ENCODE measurements around the gene MBNL1. TPM values are rescaled to one million over a fixed set of nuclear protein-coding genes. Genes with fewer than 3 reads are reported as not detected.

MBNL1 gene
- total RNA-seq, 1 donor from 2014 or later, result 69.4 TPM

GRCh38 chr3:152443212-152444023, 174.7 kb downstream of the MBNL1 start:
- no peak for TF ChIP-seq CTCF (conservative IDR thresholded peaks at IDR 0.05)
- no peak overlapping the region for H3K27ac Mint-ChIP-seq
- no peak for DNase-seq (ENCODE audit: extremely low spot score, unreplicated experiment)
- H3K36me3 Mint-ChIP-seq, result peaks cover 14% of the 10 kb centered on the region
- no peaks in the 10 kb centered on the region for H3K27me3 Mint-ChIP-seq
- no peaks in the 10 kb centered on the region for H3K9me3 Mint-ChIP-seq
- peaks cover 10% of the 10 kb centered on the region for H3K4me1 Mint-ChIP-seq (ENCODE audit: unreplicated experiment)
- H3K4me3 Mint-ChIP-seq, result no peak overlapping the region

GRCh38 chr3:152444029-152444641, 175.4 kb downstream of the MBNL1 start:
- Mint-ChIP-seq H3K27me3 (no peaks in the 10 kb centered on the region), H3K4me3 (no peak overlapping the region), H3K4me1 (ENCODE audit: unreplicated experiment) (peaks cover 10% of the 10 kb centered on the region), H3K9me3 (no peaks in the 10 kb centered on the region), H3K36me3 (peaks cover 14% of the 10 kb centered on the region), H3K27ac (no peak overlapping the region)
- no peak for DNase-seq (ENCODE audit: extremely low spot score, unreplicated experiment)
- TF ChIP-seq CTCF (conservative IDR thresholded peaks at IDR 0.05), result peak; percentile 83

- Mint-ChIP-seq H3K4me3 (no peak overlapping the region), H3K27ac (no peak overlapping the region), H3K9me3 (no peaks in the 10 kb centered on the region), H3K36me3 (peaks cover 14% of the 10 kb centered on the region), H3K27me3 (no peaks in the 10 kb centered on the region), H3K4me1 (ENCODE audit: unreplicated experiment) (peaks cover 10% of the 10 kb centered on the region)
- no peak for TF ChIP-seq CTCF (conservative IDR thresholded peaks at IDR 0.05)
- no peak for DNase-seq (ENCODE audit: extremely low spot score, unreplicated experiment)
Observed at GRCh38 chr3:152445212-152445611, 176.5 kb downstream of the MBNL1 start.

GRCh38 chr3:152446495-152446894, 177.8 kb downstream of the MBNL1 start:
- peaks cover 17% of the 10 kb centered on the region for H3K36me3 Mint-ChIP-seq
- no peaks in the 10 kb centered on the region for H3K27me3 Mint-ChIP-seq
- no peak overlapping the region for H3K27ac Mint-ChIP-seq
- H3K4me1 Mint-ChIP-seq (ENCODE audit: unreplicated experiment), result peaks cover 10% of the 10 kb centered on the region
- TF ChIP-seq CTCF (conservative IDR thresholded peaks at IDR 0.05), result no peak
- DNase-seq (ENCODE audit: extremely low spot score, unreplicated experiment), result no peak
- H3K4me3 Mint-ChIP-seq, result no peak overlapping the region
- no peaks in the 10 kb centered on the region for H3K9me3 Mint-ChIP-seq

GRCh38 chr3:152447511-152447910, 178.8 kb downstream of the MBNL1 start:
- Mint-ChIP-seq H3K27me3 (no peaks in the 10 kb centered on the region), H3K4me3 (no peak overlapping the region), H3K9me3 (no peaks in the 10 kb centered on the region), H3K27ac (no peak overlapping the region), H3K36me3 (peaks cover 22% of the 10 kb centered on the region), H3K4me1 (ENCODE audit: unreplicated experiment) (peaks cover 10% of the 10 kb centered on the region)
- TF ChIP-seq CTCF (conservative IDR thresholded peaks at IDR 0.05), result no peak
- no peak for DNase-seq (ENCODE audit: extremely low spot score, unreplicated experiment)

All from type B pancreatic cell (in vitro differentiated cells).